NCI-H460 (cell line): ENCODE measurements around the gene CCDC51. TPM values are rescaled to one million over a fixed set of nuclear protein-coding genes. Genes with fewer than 3 reads are reported as not detected.

Experiments
- DNase-seq: peaks from one replicate; pipeline ENCODE4 v3.0.0-alpha.2; 2016; ENCODE audit warnings: low read depth; ENCODE audit errors: extremely low read depth
- total RNA-seq: library from RNA; depleted of rRNA; stranded (reverse); fragments of >200 nt; shearing (Covaris generic); gene quantifications from 2 replicates; pipeline ENCODE4 v1.2.3, GENCODE V29; 2014

CCDC51 gene
- total RNA-seq, 1 experiment from 2014 or later = 20.5 TPM

DNA sequence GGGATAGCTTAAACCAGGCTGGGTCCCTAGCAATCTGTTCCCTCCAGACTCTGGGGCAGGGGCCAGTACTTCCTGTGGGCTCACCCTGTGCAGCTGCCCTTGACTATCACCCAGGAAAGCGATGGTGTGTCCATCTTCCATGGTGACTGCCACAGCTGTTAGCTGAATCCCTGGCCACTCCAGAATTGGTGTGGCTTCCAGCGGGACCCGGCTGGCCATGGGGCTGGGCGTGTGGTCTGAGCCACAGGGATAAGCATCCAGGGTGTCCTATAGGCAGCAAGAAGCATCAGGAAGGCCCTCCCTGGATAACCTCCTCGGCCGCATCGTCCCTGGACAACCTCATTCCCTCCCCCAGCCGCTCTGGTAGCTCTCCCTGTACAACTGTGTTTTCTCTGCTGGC is 17.2 kb downstream of the CCDC51 start:
- DNase-seq = no peak

DNA sequence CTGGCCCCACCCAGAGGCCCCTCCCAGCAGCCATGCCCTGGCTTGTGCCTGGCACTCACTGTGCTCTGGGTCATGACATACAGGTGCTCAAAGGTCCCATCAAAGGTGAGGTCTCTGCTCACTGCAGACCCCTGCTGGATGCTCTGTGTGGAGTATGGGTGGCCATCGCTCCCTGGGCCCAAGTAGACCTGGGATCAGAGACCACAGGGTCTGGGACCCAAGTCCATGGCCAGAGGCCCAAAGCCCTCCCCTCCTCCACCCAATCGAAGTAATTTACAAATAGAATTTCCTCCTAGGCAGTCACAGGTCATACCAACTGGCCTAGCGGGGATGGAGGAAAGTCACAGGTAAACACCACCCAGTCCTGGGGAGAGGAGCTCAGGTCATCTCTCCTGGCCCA is 17.6 kb downstream of the CCDC51 start:
- no peak for DNase-seq

DNA sequence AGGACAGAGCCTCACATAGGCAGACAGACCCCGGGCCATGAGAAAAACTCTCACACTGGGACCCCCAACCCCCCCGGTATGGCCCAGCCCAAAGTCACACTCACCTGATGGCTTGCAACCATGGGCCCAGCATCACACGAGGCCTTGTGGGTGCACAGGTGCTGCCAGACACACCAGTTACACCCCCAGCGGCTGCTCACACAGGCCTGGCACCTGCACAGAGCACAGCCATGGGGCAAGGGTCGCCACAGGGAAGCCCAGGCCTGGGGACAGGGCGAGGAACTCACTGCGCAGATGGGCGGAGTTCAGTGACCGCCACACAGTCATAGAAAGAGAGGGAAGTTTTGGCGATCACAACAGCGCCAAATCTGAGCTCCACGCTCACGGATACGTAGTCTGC is 19.4 kb downstream of the CCDC51 start:
- no peak for DNase-seq

DNA sequence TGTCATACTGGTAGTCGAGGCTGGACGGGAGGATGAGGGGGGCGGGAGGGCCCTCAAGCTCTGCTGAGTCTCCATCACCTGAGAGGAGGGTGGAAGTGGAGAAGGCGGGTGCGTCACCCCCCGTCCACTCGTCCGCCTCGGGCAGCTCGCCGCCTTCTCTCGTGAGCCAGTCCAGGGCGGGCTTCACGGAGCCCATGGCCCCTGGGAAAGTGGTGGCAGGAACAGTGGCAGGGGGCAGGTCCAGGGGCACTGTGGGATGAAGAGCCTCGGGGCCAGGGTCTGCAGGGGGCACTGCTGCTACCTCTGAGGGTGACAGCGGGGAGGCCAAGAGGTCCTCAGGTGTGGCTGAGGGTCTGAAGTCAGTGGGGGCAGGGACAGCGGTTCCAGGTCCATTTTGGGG is 20.3 kb downstream of the CCDC51 start:
- DNase-seq = no peak

DNA sequence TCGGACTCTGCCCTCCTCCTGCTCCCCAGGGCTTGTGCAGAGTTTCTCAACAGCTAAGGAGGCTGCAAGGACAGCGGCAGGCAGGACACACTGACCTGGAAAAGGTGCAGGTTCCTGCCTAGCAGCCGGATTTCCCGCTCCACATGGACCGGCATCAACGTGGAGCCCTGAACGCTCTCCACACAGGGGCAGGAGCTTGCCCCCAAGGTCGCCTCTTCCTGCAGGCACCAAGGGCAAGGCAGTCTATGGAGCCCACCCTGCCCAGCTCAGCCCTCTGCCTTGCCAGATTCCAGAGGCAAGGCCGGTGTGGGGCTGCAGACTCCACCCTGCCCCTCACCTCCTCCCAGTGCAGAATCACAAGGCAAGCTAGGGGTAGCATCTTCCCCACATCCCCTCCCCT is 20.8 kb downstream of the CCDC51 start:
- no peak for DNase-seq

DNA sequence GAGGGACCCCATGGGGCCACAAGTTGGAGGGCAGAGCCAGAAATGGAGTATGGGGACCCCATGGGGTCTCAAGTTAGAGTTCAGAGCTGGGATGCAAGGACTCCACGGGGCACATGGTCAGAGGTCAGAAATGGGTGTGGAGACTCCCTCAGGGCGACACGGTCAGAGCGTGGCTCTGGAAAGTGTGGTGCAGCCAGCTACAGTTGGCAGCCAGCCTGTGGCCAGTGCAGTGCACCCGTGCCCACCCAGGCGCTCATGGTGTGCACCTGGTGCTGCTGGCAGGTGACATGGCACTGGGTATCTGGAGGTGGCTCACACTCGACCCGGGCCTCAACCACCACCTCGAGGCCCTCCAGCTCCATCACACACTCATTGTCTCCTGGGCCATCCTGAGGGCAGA is 21.3 kb downstream of the CCDC51 start:
- DNase-seq = no peak

DNA sequence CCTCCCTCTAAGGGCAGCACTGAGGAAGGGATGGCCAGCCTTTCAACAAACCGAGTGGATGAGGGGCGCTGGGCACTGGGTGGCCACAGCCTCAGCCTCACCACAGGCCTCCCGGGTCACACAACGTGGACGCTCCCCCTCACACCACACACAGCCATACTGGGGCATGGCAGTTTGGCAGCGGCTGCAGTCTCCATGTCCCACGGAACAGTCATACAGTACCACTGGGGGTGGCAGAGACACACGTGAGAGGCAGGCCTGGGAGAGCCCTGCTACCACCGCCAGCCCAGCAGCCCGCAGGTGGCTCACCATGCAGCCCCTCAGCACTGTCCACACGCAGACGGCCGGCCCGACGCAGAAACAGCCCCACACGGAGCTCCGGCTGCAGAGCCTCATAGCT is 21.8 kb downstream of the CCDC51 start:
- no peak for DNase-seq

DNA sequence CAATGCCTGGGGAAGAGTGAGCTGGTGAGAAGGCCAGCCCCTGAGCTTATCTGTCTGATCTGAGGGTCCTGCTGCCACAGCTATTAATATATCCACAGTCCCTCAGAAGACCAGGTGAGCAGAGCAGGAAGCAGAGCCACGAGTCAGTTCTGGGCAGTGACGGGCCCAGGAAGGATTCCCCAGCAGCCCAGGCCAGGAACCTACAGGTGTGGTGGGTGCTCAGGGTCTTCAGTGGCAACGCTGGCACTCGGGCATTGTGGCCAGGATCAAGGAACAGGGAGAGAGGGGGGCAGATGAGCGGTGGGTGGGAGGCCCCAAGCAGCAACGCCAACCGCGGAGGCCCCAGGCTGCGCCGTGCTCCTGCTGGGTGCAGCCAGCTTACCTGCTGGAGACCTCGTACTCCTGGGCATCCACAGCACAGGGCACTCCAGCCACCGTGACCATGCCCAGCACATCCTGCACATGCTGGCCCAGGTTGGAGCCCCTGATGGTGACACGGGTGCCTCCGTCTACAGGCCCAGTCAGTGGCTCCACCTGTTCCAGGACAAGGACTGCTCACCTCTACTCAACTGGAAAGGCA is 22.3 kb downstream of the CCDC51 start:
- no peak for DNase-seq

DNA sequence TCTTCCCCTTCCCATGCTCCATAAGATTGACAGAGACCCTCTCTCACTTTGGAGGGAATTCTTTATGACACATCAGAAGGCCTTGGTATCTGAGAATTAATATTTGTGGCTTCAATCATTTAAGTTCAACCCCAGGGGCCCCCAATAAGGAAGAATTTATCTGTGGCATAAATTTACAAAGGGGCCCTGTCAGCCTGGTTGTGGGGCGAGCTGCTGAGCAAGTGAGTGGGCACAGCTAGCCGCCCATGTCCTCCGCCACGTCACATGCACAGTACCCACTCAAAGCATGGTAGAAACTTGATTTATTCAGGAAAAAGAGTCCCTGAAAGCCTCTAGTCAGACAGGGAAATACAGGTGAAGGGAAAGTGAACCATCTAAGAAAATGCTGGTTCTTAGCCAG is 23.4 kb downstream of the CCDC51 start:
- DNase-seq = no peak

DNA sequence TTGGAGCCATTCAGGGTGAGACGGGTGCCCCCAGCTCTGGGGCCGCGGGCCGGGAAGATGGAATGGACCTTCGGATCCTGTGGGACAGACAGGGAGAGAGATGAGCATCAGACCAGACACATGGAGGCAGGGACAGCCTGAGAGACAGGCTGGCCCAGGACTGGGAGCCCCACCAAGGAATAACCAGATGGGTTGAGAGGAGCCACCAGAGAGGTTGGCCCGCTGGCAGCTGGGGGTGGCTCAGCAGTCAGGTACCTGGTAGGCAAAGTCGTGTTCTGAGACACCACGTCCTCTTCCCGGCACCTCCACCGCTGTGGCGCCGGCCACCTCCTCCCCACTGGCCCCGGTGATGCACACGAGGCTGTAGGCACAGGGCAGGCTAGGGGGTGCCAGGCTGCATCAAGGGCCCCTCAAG is 23.8 kb downstream of the CCDC51 start:
- no peak for DNase-seq

DNA sequence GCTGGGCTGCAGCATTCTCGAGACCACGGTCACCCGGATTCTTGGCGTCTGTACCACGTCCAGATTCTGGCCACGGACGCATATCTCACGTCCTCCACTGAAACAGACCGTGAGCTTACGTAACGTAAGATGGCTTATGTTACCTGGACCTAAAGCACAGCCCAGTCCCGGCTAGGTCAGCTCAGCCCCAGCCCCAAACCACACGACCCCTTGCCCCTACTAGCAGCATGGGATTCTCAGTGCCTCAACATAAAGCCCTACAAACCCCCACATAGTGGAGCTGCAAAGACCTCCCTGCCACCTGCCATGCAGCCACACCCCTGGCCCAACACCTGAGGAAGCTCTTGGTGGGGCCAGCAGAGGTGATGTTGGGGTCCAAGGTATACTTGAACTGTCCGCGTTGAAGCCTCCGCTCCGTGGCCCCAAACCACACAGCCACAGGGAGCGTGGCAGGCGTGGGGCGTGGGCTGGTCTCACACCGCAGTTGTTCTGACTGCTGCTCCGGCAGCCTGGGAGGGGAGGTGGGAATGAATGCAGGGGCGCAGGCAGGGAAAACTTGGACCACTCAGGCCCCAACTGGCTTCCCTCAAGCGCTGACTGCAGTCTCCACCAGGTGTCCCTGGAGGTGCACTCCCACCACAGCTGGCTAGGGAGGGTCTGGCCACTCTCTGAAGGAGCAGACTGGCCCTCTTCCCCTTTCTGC is 24.5 kb downstream of the CCDC51 start:
- no peak for DNase-seq

DNA sequence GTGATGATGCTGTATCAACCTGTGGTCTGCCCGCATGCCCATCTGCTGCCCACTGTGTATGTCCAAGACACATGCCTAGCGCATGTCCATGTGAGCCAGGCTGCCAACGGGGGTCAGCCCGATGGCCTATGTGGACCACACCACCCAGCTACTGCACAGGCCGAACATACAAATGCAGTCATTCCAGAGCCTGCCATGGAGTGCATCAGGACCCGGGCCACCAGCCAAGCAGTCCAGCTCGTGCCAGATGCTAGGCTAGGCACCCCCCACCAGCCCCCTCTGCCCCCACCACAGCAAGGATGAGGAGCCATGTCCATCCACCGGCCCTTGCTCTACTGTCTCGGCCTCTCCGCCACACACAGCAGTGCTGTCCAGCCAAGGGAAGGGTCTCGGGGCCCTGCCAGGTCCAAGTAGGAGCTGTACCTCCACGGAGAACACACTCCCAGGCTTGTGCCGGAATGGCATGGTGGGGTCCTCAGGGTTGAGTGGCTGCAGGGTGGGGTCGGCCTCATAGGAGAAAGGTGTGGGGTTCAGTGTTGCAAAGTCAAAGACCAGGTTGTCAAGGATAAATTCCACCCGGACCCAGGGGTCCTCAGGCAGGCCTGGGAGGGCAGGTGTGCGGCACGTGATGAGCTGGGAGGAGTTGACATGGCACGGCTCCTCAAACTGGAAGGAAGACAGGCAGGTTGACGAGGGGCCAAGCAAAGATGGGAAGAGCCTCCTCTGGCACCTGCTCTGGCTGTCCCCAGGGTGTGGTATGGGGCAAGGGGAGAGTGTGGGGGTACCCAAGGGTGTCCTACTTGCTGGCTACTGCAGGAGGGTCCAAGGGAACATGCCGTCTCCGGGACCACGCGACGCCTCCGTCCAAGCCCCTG is 25.3 kb downstream of the CCDC51 start:
- no peak for DNase-seq

DNA sequence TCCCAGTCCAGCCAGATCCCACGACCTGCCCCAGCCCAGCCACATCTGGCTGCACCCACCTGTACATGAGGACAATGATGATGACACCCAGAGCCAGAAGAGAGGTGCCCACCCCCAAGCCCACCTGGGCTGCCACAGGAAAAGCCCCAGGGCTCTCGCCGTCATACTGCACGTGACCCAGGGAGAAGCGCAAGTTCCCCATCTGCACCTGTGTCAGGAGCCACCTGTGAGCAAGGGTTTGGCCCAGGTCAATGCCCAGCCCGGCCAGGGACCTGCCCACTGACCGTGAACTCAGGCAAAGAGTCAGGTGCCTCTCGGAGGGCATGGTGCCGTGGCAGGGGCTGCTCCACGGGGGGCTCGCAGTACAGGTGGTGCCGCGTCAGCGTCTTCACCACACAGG is 26.3 kb downstream of the CCDC51 start:
- DNase-seq = no peak

DNA sequence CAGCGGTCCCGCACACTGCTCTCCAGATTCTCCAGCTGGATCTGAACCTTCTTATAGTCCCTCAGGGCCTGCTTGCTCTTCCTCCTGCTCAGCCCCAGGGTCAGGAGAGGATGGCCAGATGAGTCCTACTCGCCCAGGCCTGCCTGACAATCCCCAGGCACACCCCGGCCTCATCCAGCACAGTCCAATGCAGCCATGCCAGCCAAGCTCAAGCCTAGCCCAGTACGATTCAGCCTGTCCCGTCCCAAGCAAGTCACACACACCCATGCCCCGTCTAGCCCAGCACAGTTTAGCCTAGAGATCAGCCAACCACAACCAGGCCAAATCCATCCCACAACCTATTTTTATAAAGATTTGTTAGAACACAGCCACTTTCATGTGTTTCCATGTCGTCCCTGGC is 26.8 kb downstream of the CCDC51 start:
- DNase-seq = no peak

DNA sequence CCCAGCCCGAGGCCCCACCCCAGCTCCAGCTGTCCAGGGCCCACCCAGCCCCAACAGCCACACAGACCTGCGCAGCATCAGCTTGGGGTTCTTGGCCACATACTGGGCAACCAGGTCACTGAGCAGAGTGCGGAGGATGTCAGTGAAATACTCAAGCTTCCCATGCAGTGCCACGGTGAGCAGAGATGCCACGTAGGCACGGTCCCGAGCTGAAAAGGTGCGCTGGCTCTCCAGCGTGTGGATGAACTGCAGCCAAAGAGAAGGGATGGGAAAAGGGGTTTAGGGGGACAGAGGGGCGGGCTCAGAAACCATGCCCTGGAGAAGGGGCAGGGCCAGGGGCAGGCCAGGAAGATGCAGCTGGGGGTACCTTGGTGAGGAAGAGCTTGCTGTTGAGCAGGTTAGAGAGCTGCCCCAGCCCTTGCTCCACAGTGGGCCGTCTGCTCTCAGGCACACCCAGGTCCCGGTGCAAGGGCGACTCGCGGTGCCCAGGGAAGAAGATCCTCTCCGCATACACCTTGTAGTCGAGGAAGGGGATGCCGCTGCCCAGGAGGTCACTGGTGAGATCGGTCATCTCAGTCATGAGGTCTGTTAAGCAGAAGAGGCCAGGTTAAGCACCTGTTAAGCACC is 27.4 kb downstream of the CCDC51 start:
- DNase-seq = no peak

DNA sequence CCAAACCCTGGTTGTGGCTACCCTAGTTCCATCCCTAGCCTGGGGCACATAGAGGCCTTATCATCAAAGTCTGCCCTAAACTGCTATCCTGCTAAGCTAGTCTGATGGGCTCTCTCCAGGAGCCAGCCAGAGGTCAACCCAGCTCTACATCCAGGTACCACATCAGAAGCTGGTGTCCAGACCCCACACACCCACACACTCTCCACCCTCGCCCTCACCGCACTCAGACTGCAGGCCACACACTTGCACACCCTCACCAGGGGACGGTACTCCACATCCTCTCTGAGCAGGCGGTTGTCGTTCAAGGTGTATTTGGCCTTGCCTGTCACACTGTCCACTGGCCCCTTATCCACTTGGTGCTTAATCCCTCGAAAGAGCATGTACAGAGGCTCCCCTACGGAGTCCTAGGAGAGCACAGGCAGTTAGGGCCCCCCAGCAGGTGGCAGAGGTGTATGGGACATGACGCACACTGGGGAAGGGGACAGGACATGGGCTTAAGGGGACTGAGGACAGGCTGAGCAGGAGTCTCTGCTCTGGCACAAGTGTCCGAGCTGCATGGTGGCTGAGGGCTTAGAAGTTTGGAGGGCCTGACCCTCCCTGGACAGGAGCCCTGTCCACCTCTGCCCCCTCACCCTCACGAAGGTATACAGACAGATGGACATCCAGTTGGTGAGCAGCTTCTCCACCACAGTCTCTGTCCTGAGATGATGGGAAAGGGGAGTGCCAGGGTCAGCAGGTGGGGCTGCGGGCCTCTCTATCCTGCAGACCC is 28.1 kb downstream of the CCDC51 start:
- DNase-seq = no peak

DNA sequence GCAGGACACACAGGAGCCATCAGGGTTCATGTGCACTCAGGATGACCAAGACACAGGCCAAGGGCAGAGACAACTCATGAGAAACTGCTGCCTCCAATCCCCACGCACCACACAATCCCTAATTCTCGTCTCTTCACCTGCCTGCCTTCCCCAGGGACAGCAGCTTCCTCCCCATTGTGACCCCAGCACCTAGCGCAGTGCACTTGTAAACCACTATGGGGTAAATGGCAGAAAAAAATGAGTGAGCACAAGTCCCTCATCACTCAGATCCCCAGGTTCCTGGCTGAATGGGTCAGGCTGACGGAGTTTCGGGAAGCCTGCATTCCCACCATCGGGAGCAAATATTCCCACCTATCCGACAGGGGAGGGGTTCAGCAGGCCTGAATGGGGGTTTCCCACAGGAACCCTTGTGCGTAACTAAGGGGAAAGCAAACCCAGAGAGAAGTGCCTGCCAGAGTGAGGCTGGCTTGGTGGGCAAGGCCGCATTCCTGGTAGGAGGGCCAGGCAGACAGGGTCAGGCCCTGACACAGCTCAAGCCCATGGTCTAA is 28.8 kb downstream of the CCDC51 start:
- DNase-seq = no peak

DNA sequence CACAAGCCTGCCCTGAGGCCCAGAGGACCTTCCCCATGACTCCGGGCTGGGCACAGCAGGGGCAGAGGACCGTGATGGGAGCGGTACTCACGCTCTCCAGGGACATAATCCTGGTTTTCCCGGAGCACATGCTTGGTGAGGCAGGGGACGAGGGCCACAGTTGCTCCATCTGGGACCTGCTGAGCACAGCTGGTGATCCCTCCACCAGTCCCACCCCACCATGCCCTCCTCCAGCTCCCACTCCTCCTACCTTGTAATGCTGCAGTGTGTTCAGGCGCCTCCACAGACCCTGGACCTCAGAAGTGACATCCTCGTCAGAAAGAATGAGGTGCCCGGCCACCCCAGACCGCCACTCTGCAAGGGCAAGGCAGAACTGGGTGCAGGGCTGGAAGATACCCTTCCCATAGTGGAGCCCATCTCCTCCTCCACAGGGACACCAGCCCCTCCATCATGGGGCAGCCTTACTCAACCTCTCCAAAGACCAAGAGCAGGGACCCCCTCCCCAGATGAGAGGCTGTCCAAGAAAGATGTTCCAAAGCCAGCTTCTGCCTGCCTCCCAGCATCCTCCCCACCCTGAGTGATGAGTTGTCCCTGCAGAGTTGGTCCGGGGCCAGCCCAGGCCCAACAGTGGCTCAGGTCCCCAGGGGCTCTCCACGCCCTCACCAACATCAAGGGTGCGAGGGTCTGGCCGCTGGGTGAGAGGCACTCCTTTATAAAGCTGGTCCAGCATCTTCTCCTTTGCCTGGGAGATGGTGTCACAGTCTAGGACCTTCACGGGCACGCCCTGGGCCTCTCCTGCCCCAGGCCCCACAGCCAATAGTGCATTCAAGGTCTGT is 29.5 kb downstream of the CCDC51 start:
- no peak for DNase-seq
